RWPE1 (cell line): ENCODE data around the gene DTWD2.
"Not testable (repeated sequence)": the region's sequence is repeated elsewhere in the genome, so short reads cannot be mapped to it uniquely, and the experiment has no call there.

Experiments used
- CTCF ChIA-PET: fragments of 350-600 bp; sonication (Branson Sonifier 250); formaldehyde crosslinking; extraction: SDS; loops from one replicate; lab custom pipeline; 2021; lab: Yijun Ruan, JAX
- POLR2A ChIA-PET: fragments of 400-600 bp; formaldehyde crosslinking; extraction: SDS; loops from one replicate; lab custom pipeline; 2020; ENCODE audit warnings: antibody characterized with exemption; ENCODE audit not compliant: low non-redundant PET; lab: Yijun Ruan, JAX
- DNase-seq: peaks from one replicate; pipeline ENCODE4 v3.0.0; 2012; ENCODE audit warnings: low spot score
- H3K27ac ChIP-seq: fragments of 450-650 bp; 2 replicates; pipeline ENCODE4 v1.5.1; 2017
- TF ChIP-seq, protein P1 (sequence below): fragments of 450-650 bp; conservative IDR thresholded peaks from 2 replicates; pipeline ENCODE4 v1.5.1; 2017; ENCODE audit warnings: low read depth, mild to moderate bottlenecking

The DTWD2 gene

DNA sequence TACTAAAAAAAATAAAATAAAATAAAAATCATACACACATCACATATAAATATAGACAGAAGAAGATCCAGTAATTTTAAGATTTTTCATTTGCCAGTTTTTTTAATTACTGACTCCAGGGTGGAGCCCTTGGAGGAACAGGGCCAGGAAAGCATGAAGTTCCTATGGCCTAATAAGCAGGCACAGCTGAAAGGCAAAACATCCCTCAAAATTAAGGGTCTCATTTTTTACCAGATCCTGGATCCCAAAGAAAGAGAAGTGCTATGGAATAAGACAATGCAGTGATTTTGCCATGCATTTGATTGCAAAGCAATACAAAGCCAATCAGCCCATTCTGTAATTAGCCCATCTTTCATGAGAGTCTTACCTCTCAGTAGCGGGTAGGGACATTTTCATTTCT lies 11.3 kb upstream of the DTWD2 start:
- H3K27ac ChIP-seq = no peak overlapping the region
- ChIA-PET POLR2A (no interaction called here), CTCF (interaction anchor here (0.6 to 1.0 kb wide), 2 partner anchors 12 to 1818 kb away, joined by 3 read pairs; partner anchors contain the start of gene DTWD2)
- no peak for DNase-seq
- TF ChIP-seq, protein P1, sequence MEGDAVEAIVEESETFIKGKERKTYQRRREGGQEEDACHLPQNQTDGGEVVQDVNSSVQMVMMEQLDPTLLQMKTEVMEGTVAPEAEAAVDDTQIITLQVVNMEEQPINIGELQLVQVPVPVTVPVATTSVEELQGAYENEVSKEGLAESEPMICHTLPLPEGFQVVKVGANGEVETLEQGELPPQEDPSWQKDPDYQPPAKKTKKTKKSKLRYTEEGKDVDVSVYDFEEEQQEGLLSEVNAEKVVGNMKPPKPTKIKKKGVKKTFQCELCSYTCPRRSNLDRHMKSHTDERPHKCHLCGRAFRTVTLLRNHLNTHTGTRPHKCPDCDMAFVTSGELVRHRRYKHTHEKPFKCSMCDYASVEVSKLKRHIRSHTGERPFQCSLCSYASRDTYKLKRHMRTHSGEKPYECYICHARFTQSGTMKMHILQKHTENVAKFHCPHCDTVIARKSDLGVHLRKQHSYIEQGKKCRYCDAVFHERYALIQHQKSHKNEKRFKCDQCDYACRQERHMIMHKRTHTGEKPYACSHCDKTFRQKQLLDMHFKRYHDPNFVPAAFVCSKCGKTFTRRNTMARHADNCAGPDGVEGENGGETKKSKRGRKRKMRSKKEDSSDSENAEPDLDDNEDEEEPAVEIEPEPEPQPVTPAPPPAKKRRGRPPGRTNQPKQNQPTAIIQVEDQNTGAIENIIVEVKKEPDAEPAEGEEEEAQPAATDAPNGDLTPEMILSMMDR = no peak

GRCh38 chr5:118998861-118999260 lies 10.5 kb upstream of the DTWD2 start:
- DNase-seq, CTCF ChIA-PET, POLR2A ChIA-PET, H3K27ac ChIP-seq: not testable (repeated sequence)

- DNase-seq = no peak
- ChIA-PET POLR2A (no interaction called here), CTCF (interaction anchor here (0.7 kb wide), 1 partner anchor 122 kb away, joined by 3 read pairs; no protein-coding TSS in a partner anchor)
- H3K27ac ChIP-seq = no peak overlapping the region
- TF ChIP-seq, protein P1 = no peak
Measured at GRCh38 chr5:118996098-118996497, 7.8 kb upstream of the DTWD2 start.

GRCh38 chr5:118994595-118994994 lies 6.2 kb upstream of the DTWD2 start:
- no peak for DNase-seq
- ChIA-PET POLR2A (no interaction called here), CTCF (interaction anchor here (0.6 kb wide), 1 partner anchor 408 kb away, joined by 4 read pairs; no protein-coding TSS in a partner anchor)
- no peak overlapping the region for H3K27ac ChIP-seq
- TF ChIP-seq, protein P1 = no peak

DNA sequence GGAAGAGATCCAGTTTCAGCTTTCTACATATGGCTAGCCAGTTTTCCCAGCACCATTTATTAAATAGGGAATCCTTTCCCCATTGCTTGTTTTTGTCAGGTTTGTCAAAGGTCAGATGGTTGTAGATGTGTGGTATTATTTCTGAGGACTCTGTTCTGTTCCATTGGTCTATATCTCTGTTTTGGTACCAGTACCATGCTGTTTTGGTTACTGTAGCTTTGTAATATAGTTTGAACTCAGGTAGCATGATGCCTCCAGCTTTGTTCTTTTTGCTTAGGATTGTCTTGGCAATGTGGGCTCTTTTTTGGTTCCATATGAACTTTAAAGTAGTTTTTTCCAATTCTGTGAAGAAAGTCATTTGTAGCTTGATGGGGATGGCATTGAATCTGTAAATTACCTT lies 4.8 kb upstream of the DTWD2 start:
- CTCF ChIA-PET, POLR2A ChIA-PET, DNase-seq, H3K27ac ChIP-seq: not testable (repeated sequence)

GRCh38 chr5:118992055-118992454 lies 3.7 kb upstream of the DTWD2 start:
- DNase-seq, CTCF ChIA-PET, H3K27ac ChIP-seq, POLR2A ChIA-PET: not testable (repeated sequence)

GRCh38 chr5:118990582-118990981 lies 2.2 kb upstream of the DTWD2 start:
- CTCF ChIA-PET = interaction anchor here (0.7 kb wide), 1 partner anchor 54 kb away, joined by 3 read pairs; no protein-coding TSS in a partner anchor
- TF ChIP-seq, protein P1 = no peak
- POLR2A ChIA-PET = no interaction called here
- H3K27ac ChIP-seq = no peak overlapping the region
- no peak for DNase-seq

GRCh38 chr5:118989816-118990215 lies 1.5 kb upstream of the DTWD2 start:
- H3K27ac ChIP-seq = no peak overlapping the region
- no peak for DNase-seq
- TF ChIP-seq, protein P1 = no peak
- POLR2A ChIA-PET = no interaction called here
- CTCF ChIA-PET = interaction anchor here (0.7 to 3.3 kb wide), 3 partner anchors 105 to 422 kb away, joined by 4 to 30 read pairs (median 16); no protein-coding TSS in a partner anchor
